ENCODE results near the gene ODF2L.

Gene ODF2L

DNA sequence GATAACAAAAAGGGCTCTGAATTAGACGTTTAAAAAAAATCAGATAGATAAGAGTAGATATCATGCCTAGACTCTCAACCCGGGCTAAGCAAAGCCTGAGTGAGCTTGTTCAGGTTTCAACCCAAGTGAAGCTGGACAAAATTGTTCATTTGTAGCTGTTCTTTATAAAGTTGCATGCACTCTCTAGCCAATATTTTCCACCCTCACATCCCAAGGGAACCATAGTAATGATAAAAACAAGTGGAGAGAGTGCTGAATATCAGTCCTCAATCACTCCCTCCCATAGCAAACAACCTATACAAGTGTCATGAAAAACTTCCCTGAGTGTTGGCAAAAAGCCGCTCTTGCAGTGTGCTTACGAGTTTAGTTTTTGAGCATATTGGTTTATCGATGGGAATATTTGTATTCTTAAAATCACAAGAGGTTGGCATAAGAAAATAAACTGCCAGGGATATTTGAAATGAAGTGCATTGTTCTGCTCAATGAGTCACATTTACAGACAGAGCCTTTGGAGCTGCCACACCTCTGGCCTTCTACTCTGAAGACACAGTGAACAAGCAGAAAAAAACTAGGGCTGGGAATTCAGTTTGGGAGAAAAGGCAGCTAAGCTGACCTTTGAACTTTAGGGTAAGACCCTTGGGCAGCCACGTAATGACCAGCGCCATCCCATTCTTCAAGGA is 25.6 kb upstream of the ODF2L start:
- no peak for TF ChIP-seq JUND (IDR thresholded peaks at IDR 0.05; ENCODE audit: low read depth)
- no peak for DNase-seq (ENCODE audit: low read depth in 1 of 2, low spot score in 1 of 2)
- in situ Hi-C loops (cut with HindIII; ENCODE audit: low pct_unique_long_range_greater_than_20kb, low sequenced_read_pairs): no loop called here

DNA sequence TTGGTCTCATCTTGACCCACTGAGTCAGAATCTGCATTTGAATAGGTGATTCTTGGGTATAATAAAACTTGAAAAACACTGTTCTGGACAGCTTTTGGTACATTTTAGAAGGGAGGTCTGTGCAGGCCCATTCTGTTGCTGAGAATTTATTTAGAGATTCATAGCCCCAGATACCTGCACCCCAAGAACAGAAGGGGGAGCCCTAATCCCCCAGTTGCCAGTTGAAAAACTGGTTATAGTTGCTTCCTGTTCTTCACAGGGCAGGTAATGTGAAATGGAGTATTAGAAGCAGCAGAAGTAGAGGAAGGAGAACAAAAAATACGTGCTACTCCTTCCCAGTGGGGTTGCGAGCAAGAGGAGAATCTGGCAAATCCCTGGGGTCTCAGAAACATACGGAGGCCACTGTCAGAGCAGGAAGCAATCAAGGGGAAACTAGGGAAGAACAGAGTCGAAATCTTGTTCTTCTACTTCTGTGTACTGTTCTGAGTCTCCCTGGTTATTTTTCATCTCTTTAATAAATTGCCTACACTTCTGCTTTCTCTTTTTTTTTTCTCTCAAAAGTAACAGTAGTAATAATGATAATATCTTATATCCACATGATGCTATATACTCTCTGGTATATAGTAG is 23.3 kb upstream of the ODF2L start:
- peak; percentile 23 to 71 for DNase-seq (ENCODE audit: low read depth in 1 of 2, low spot score in 1 of 2)
- in situ Hi-C loops (cut with HindIII; ENCODE audit: low pct_unique_long_range_greater_than_20kb, low sequenced_read_pairs): no loop called here
- TF ChIP-seq JUND (IDR thresholded peaks at IDR 0.05; ENCODE audit: low read depth): no peak

DNA sequence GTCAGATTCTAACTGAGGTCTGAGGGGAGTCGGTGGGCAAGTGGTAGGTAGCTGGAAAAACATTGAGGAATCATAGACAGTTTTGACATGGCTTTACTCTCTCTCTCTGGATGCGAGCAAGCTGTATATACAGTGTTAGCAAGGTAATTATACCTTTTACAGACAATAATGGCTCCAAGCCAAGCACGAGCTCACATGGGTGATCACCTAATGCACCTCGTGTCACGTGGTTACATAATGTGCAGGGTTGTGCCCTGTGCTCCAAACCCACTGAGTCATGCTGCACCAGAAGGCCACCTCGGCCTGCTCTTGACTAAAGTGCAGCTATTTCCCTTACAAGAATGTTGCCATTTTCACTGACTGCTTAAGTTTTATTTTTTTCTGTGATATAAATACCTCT is 20.2 kb upstream of the ODF2L start:
- in situ Hi-C loops (cut with HindIII; ENCODE audit: low pct_unique_long_range_greater_than_20kb, low sequenced_read_pairs): no loop called here
- DNase-seq (ENCODE audit: low read depth in 1 of 2, low spot score in 1 of 2): peak in 1 of 2 experiments; percentile 13
- TF ChIP-seq JUND (IDR thresholded peaks at IDR 0.05; ENCODE audit: low read depth): no peak

GRCh38 chr1:86410879-86411278 is 14.8 kb upstream of the ODF2L start:
- in situ Hi-C loops (cut with HindIII; ENCODE audit: low pct_unique_long_range_greater_than_20kb, low sequenced_read_pairs): no loop called here
- no peak for DNase-seq (ENCODE audit: low read depth in 1 of 2, low spot score in 1 of 2)
- no peak for TF ChIP-seq JUND (IDR thresholded peaks at IDR 0.05; ENCODE audit: low read depth)

DNA sequence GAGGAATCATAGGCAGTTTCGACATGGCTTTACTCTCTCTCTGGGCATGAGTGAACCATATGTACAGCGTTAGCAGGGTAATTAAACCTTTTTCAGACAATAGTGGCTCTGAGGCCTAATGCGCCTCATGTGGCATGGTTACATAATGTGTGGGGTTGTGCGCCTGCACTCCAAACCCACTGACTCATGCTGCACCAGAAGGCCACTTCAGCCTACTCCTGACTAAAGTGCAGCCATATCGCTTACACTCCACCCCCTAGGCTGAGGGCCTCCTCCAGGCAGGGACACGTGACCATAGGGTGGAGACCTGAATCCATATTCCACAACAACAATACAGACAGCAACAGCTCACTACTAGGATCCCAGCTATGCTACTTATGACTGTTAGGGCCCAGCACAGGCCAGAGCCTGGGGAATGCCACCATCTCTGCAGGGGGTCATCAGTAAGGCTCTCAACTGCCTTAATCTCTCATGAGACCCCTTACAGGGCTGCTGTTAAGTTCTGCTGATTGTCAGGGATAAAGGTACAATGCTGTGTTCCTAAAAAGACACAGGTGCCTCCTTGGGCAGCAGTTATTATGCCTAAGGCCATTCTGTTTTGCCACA is 13.4 kb upstream of the ODF2L start:
- no peak for DNase-seq (ENCODE audit: low read depth in 1 of 2, low spot score in 1 of 2)
- in situ Hi-C loops (cut with HindIII; ENCODE audit: low pct_unique_long_range_greater_than_20kb, low sequenced_read_pairs): no loop called here
- TF ChIP-seq JUND (IDR thresholded peaks at IDR 0.05; ENCODE audit: low read depth): no peak

DNA sequence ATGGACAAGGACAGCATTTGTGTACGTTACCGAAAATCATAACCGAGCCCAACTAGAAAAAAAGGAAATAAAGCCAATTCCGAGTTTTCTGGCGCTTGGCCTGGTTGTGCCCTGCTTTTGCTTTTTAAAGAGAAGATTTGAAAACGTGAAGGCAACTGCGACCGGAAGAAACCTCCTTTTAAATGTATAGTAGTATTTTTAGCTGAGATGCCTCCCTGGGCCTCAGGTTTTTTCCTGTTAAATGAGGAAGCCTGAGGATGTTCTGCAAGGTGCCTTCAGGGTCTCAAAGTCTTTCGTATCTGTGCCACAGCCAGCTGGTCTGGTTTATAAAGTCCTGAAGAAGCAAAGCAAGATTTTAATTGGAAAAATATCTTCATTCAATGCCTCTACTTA is 371 bp upstream of the ODF2L start:
- DNase-seq (ENCODE audit: low read depth in 1 of 2, low spot score in 1 of 2): no peak
- no peak for TF ChIP-seq JUND (IDR thresholded peaks at IDR 0.05; ENCODE audit: low read depth)
- in situ Hi-C loops (cut with HindIII; ENCODE audit: low pct_unique_long_range_greater_than_20kb, low sequenced_read_pairs): no loop called here

- in situ Hi-C loops (cut with HindIII; ENCODE audit: low pct_unique_long_range_greater_than_20kb, low sequenced_read_pairs): no loop called here
- DNase-seq (ENCODE audit: low read depth in 1 of 2, low spot score in 1 of 2): no peak
- no peak for TF ChIP-seq JUND (IDR thresholded peaks at IDR 0.05; ENCODE audit: low read depth)
Measured at GRCh38 chr1:86394416-86394815, 1.7 kb downstream of the ODF2L start.

GRCh38 chr1:86389307-86389706 is 6.8 kb downstream of the ODF2L start:
- in situ Hi-C loops (cut with HindIII; ENCODE audit: low pct_unique_long_range_greater_than_20kb, low sequenced_read_pairs): no loop called here
- DNase-seq (ENCODE audit: low read depth in 1 of 2, low spot score in 1 of 2): no peak
- TF ChIP-seq JUND (IDR thresholded peaks at IDR 0.05; ENCODE audit: low read depth): no peak

DNA sequence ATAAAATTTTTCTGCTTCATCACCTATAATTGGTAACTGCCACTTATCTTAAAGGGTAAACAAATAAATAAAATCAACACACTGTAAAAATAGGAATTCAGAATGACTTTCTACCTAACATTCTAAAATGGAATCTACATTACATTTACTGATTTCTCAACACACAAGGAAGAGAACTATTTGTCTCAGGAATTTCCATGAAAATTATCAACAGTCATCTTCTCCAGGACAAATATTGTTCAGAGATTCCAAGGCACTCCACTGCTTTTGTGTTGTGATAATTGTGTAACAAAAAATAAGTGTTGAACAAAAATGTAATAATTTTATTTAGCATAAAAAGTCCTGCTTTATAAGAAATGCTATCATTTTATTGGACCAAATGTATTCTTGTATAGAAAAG is 7.3 kb downstream of the ODF2L start:
- no peak for TF ChIP-seq JUND (IDR thresholded peaks at IDR 0.05; ENCODE audit: low read depth)
- DNase-seq (ENCODE audit: low read depth in 1 of 2, low spot score in 1 of 2): peak in 1 of 2 experiments; percentile 23
- in situ Hi-C loops (cut with HindIII; ENCODE audit: low pct_unique_long_range_greater_than_20kb, low sequenced_read_pairs): no loop called here

DNA sequence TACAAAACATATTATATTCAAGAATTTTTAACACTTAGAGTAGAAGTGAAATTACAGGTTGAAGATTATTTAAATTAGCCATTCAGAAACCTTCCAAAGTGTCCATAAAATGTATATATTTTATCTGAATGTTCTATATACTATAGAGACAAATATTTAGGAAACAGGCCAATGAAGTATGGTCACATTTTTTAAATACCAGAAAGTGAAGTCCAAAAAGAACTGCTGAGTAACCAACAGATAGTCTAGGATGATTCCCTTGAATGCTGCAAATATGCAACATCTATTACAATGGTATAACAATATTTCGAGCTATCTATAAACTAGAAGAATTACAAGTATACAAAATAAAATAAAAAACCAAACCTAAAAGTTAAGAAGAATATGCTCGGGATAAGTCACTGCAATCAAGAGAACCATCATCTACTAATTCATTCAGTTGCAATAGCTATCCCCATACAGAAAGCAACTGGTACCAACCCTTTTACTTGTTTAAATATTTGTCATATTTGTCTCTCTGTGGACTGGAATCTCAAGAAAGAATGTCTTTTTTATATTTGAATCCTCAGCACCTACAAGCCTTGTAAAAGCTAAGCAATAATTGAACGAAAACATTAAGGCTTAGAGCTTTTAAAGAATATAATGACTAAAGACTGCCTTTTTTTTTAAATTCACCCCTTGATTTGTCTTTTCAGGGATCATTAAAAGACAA is 8.1 kb downstream of the ODF2L start:
- no peak for TF ChIP-seq JUND (IDR thresholded peaks at IDR 0.05; ENCODE audit: low read depth)
- DNase-seq (ENCODE audit: low read depth in 1 of 2, low spot score in 1 of 2): peak in 1 of 2 experiments; percentile 2
- in situ Hi-C loops (cut with HindIII; ENCODE audit: low pct_unique_long_range_greater_than_20kb, low sequenced_read_pairs): no loop called here

GRCh38 chr1:86382878-86383277 is 13.2 kb downstream of the ODF2L start:
- no peak for TF ChIP-seq JUND (IDR thresholded peaks at IDR 0.05; ENCODE audit: low read depth)
- in situ Hi-C loops (cut with HindIII; ENCODE audit: low pct_unique_long_range_greater_than_20kb, low sequenced_read_pairs): no loop called here
- DNase-seq (ENCODE audit: low read depth in 1 of 2, low spot score in 1 of 2): no peak

DNA sequence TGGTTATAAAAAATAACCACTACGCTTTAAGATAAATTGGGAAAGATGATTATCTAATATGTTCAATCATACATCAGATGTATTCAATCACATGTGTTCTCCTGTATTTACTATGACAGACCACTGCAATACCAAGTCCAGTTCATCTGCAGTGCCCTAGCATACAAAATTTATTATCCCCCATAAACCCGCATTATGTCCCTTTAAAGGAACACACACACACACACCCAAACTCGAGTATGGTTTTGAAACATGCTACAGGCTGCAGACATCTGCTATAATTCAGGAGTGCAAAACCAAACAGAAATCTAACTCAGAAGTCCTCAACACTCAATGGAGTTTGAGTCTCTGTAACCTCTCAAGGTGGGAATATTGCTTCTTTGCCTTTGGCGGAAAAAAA is 14.9 kb downstream of the ODF2L start:
- in situ Hi-C loops (cut with HindIII; ENCODE audit: low pct_unique_long_range_greater_than_20kb, low sequenced_read_pairs): no loop called here
- TF ChIP-seq JUND (IDR thresholded peaks at IDR 0.05; ENCODE audit: low read depth): no peak
- DNase-seq (ENCODE audit: low read depth in 1 of 2, low spot score in 1 of 2): no peak
